Activated naive CD4-positive, alpha-beta T cell treated with anti-CD3 and anti-CD28 coated beads, Interleukin-2, amount 50 U/mL, for 16 hours (primary cell): ENCODE results near the gene SEC62.

Source experiments
- DNase-seq: peaks from one replicate; pipeline ENCODE4 v3.0.0-alpha.2; 2020

The SEC62 gene

GRCh38 chr3:169966428-169966950 lies at the start of gene SEC62:
SEC62 (plus strand) TSS chr3:169966807; CDS start chr3:169966823, 16 bp downstream.
- peak; percentile 95 for DNase-seq

GRCh38 chr3:169923189-169923588 lies 43.4 kb upstream of the SEC62 start:
- no peak for DNase-seq

- no peak for DNase-seq
Observed at GRCh38 chr3:169923831-169924230, 42.8 kb upstream of the SEC62 start.

- no peak for DNase-seq
Observed at GRCh38 chr3:169929830-169930519, 36.6 kb upstream of the SEC62 start.

GRCh38 chr3:169930843-169931242 lies 35.8 kb upstream of the SEC62 start:
- DNase-seq = no peak

GRCh38 chr3:169931747-169932520 lies 34.7 kb upstream of the SEC62 start:
- no peak for DNase-seq

GRCh38 chr3:169939320-169939719 lies 27.3 kb upstream of the SEC62 start:
- DNase-seq = no peak

- DNase-seq = no peak
Observed at GRCh38 chr3:169939751-169940150, 26.9 kb upstream of the SEC62 start.

- DNase-seq = no peak
Observed at GRCh38 chr3:169940470-169941181, 26.0 kb upstream of the SEC62 start.

GRCh38 chr3:169945313-169945712 lies 21.3 kb upstream of the SEC62 start:
- peak; percentile 56 for DNase-seq

- DNase-seq = no peak
Observed at GRCh38 chr3:169946336-169946735, 20.3 kb upstream of the SEC62 start.

- no peak for DNase-seq
Observed at GRCh38 chr3:169948559-169949448, 17.8 kb upstream of the SEC62 start.

GRCh38 chr3:169952045-169952444 lies 14.6 kb upstream of the SEC62 start:
- DNase-seq = no peak

- DNase-seq = no peak
Observed at GRCh38 chr3:169953462-169954141, 13.0 kb upstream of the SEC62 start.

- DNase-seq = no peak
Observed at GRCh38 chr3:169954142-169954756, 12.4 kb upstream of the SEC62 start.

- DNase-seq = no peak
Observed at GRCh38 chr3:169955406-169955805, 11.2 kb upstream of the SEC62 start.

- DNase-seq = no peak
Observed at GRCh38 chr3:169964176-169964575, 2.4 kb upstream of the SEC62 start.

- no peak for DNase-seq
Observed at GRCh38 chr3:169965562-169966427, 812 bp upstream of the SEC62 start.

- peak; percentile 36 for DNase-seq
Observed at GRCh38 chr3:169966951-169967915, 626 bp downstream of the SEC62 start.
